AG10803 (cell line): ENCODE measurements around the gene NPTXR.

ENCODE experiments used
- DNase-seq: peaks from one replicate; pipeline ENCODE4 v3.0.0; 2010; ENCODE audit warnings: low read depth
- H3K4me3 ChIP-seq: 2 replicates; pipeline ENCODE4 v1.5.1; 2011; ENCODE audit warnings: mild to moderate bottlenecking, low read length, control low read depth
- TF ChIP-seq, protein P1 (sequence below): conservative IDR thresholded peaks from 2 replicates; pipeline ENCODE4 v1.5.1; 2011; ENCODE audit warnings: mild to moderate bottlenecking, low read length, control low read depth, inconsistent platforms

Gene NPTXR

DNA sequence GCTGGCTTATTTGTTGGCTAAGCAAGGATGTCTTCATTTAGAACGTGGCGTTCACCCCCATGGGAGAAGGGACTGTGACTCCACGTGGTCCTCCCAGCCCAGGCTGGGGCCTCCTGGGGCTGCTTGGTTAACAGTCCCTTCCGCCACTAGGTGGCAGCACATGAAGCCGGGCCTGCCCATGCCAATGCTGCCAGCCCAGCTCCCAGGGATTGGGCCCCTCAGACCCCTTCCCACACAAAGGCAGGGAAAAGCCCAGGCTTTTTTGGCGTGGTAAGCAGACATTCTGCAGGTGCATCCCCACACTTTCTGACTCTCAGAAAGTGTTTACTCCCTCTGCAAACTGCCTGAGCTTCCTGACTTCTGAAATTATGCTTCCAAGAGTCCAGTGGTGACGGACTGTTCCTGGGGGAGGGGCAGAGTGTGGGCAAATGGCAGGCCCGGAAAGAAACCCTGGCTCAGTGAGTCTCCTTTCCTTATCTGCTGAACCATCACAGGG, 25.1 kb upstream of the NPTXR start:
- peak; percentile 53 for DNase-seq
- TF ChIP-seq, protein P1, sequence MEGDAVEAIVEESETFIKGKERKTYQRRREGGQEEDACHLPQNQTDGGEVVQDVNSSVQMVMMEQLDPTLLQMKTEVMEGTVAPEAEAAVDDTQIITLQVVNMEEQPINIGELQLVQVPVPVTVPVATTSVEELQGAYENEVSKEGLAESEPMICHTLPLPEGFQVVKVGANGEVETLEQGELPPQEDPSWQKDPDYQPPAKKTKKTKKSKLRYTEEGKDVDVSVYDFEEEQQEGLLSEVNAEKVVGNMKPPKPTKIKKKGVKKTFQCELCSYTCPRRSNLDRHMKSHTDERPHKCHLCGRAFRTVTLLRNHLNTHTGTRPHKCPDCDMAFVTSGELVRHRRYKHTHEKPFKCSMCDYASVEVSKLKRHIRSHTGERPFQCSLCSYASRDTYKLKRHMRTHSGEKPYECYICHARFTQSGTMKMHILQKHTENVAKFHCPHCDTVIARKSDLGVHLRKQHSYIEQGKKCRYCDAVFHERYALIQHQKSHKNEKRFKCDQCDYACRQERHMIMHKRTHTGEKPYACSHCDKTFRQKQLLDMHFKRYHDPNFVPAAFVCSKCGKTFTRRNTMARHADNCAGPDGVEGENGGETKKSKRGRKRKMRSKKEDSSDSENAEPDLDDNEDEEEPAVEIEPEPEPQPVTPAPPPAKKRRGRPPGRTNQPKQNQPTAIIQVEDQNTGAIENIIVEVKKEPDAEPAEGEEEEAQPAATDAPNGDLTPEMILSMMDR: peak; percentile 84
- H3K4me3 ChIP-seq: no peak overlapping the region

DNA sequence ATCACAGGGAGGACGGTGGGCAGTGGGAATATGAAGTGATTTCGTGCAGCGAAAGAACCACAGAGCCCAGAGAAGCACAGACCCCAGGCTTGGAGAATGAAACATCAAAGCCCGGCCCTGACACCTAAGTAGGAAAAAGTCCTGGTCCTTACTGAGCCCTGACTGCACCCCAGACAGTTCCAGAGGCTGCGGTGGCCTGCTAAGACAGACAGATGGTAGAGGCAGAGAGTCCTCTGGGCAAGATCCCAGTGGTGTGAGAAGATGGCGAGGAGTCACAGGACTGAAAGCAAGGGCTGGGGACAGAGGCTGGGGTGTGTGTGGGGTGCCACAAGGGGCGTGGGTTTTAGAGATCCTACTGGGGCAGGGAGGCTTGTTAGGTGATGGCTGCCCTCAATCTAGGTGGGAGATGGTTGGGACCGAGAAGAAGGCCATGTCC, 24.5 kb upstream of the NPTXR start:
- H3K4me3 ChIP-seq: no peak overlapping the region
- DNase-seq: no peak
- TF ChIP-seq, protein P1: no peak

DNA sequence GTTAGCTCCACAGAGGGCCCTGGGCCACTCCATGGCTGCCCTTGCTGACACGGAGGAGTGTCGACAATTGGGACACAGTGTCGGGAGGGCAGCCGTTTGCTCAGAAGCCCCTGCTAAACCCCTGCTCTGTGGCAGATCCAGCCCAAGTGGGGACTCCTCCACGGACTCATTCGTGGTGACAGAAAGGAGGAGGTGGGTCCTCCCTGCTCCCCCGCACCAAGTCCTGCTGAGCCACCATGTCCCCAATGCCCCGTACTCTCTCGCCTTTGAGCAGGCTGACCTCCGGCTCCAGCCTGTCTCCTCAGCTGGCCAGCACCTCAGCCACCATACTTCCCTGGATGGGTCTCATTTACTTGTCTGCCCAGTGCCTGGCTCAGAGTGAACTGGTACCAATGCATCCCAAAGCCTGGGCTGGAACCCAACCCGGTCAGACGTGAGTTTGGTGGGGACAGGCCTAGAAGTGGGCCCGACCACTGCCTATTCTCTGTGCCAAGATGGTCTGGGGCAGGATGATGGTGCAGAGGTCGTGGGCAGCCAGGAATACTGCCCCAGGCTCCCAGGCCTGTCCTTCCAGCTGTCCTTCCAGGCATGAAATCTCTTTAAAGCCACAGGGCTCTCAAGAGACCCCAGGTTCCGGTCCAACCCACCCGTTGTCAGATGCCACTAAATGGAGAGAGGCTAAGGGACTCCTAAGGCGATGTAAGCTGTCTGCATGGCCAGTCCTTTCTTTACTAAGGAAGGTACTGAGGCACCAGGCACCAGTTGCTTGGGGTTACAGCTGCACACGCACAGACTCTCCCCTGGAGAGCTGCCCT, 23.9 kb upstream of the NPTXR start:
- H3K4me3 ChIP-seq: no peak overlapping the region
- TF ChIP-seq, protein P1: no peak
- no peak for DNase-seq

DNA sequence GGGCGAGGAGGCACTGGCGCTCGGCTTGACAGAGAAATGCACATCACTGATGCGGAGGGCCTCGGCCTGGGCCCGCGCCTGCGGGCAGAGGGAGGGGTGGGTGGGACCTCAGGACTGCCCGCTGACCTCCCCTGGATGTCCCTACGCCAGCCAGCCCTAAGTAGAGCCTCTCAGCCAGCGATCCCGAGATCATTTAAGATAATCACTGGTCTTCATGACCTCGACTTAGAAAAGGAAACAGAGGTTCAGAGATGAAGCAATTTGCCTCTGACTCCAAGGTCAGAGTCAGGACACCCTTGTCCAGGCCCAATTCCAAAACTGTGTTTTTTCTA, 23.3 kb upstream of the NPTXR start:
- no peak overlapping the region for H3K4me3 ChIP-seq
- no peak for DNase-seq
- TF ChIP-seq, protein P1: no peak

DNA sequence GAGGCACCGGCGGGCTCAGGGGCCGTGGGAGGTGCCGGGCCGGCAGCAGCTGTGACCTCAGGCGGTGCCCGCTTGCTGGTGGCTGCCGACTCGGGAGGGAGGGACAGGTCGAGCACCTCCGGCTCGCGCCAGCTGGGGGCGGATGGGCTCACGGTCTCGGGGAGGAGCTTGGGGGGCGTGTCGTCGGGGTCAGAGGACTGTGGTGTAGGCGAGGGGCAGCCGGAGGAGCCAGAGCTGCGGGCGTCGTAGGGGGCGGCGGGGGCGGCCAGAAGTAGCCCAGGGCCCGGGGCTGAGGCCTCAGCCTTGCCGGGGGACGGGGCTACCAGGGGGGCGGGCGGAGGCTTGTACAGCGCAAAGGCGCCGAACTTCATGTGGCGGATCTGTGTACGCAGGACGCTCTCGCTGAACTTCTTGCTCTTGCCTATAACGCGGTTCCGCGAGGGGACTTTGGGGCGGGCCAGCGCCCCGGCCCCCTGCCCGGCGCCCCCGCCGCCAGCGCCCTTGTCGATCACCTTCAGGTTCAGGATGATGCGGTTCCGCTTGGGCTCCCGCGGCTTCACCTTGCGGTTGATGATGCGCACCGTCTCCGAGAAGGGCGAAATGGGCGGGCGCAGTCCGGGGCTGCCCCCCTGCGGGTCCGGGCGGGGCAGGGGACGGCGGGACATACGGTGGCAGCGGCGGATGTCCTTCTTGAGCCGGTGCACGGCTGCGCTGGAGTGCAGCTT, 22.7 kb upstream of the NPTXR start:
- no peak overlapping the region for H3K4me3 ChIP-seq
- DNase-seq: no peak
- TF ChIP-seq, protein P1: no peak

DNA sequence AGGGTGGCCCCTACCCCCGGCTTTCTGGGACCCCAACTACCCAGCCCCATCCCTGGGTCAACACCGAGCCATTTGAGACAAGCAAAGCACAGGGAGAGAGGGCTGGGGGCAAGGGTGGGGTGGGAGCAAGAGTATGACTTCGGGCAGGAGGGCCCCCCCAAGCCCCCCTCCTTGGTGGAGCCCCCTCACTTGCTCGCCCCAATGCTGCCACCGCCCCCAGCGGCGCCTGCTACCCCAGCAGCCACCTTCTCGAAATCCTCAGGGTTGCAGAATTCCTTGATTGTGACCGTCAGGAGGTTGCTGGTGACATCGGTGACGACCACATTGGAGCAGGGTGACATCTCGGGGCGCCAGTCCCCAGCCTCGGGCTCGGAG, 22.2 kb upstream of the NPTXR start:
- TF ChIP-seq, protein P1: no peak
- no peak overlapping the region for H3K4me3 ChIP-seq
- no peak for DNase-seq
